SH-SY5Y (cell line): Measurements from ENCODE around the gene ACKR1.

Experiments used
- GATA2 ChIP-seq: IDR thresholded peaks from 2 replicates; pipeline ENCODE4 v1.6.1; 2011; ENCODE audit warnings: mild to moderate bottlenecking, low read depth, low read length
- GATA3 ChIP-seq: IDR thresholded peaks from 2 replicates; pipeline ENCODE4 v1.6.1; 2011; ENCODE audit warnings: low read depth, mild to moderate bottlenecking, low read length, moderate library complexity

GRCh38 chr1:159222075-159222865, 17.6 kb downstream of the ACKR1 start:
- TF ChIP-seq GATA3 (no peak), GATA2 (no peak)
